ENCODE measurements around the gene OR4D1. TPM values are rescaled to one million over a fixed set of nuclear protein-coding genes. Genes with fewer than 3 reads are reported as not detected.

OR4D1 gene
- total RNA-seq, 6 experiments from 2014 or later, result not detected

- Mint-ChIP-seq H3K9me3 (no peaks in the 10 kb centered on the region), H3K27me3 (ENCODE audit: insufficient read depth) (peaks cover 29% of the 10 kb centered on the region), H3K27ac (no peak overlapping the region), H3K36me3 (ENCODE audit: low read depth) (no peaks in the 10 kb centered on the region), H3K4me1 (ENCODE audit: low read depth) (peaks cover 16% of the 10 kb centered on the region), H3K4me3 (no peak overlapping the region)
- no peak for DNase-seq
- no peak for TF ChIP-seq CTCF (IDR thresholded peaks at IDR 0.05)
Measured at GRCh38 chr17:58187063-58187462, 38.9 kb downstream of the OR4D1 start.

GRCh38 chr17:58187675-58188074 lies 39.5 kb downstream of the OR4D1 start:
- Mint-ChIP-seq H3K4me3 (no peak overlapping the region), H3K27me3 (ENCODE audit: insufficient read depth) (peaks cover 29% of the 10 kb centered on the region), H3K36me3 (ENCODE audit: low read depth) (no peaks in the 10 kb centered on the region), H3K4me1 (ENCODE audit: low read depth) (peaks cover 16% of the 10 kb centered on the region), H3K27ac (no peak overlapping the region), H3K9me3 (no peaks in the 10 kb centered on the region)
- DNase-seq, result no peak
- TF ChIP-seq CTCF (IDR thresholded peaks at IDR 0.05), result no peak

GRCh38 chr17:58189436-58190146 lies 41.4 kb downstream of the OR4D1 start:
- Mint-ChIP-seq H3K4me1 (ENCODE audit: low read depth) (peaks cover 11% of the 10 kb centered on the region), H3K27me3 (ENCODE audit: insufficient read depth) (peaks cover 36% of the 10 kb centered on the region), H3K4me3 (peak overlapping the region; percentile 55), H3K36me3 (ENCODE audit: low read depth) (no peaks in the 10 kb centered on the region), H3K27ac (no peak overlapping the region), H3K9me3 (no peaks in the 10 kb centered on the region)
- TF ChIP-seq CTCF (IDR thresholded peaks at IDR 0.05), result peak; percentile 35; the same call in 1 of the 2 replicates
- DNase-seq, result peak; percentile 85

- Mint-ChIP-seq H3K9me3 (no peaks in the 10 kb centered on the region), H3K36me3 (ENCODE audit: low read depth) (no peaks in the 10 kb centered on the region)
Measured at GRCh38 chr17:58191241-58191896, 43.2 kb downstream of the OR4D1 start.

GRCh38 chr17:58192612-58193011 lies 44.4 kb downstream of the OR4D1 start, which contains the start of gene EPX:
Gene EPX (plus strand): TSS chr17:58192726. CDS start chr17:58192847, 121 bp downstream.
- Mint-ChIP-seq H3K4me1 (ENCODE audit: low read depth) (peaks cover 10% of the 10 kb centered on the region), H3K4me3 (no peak within 1 kb of the TSS), H3K27me3 (ENCODE audit: insufficient read depth) (peaks cover 30% of the 10 kb centered on the region), H3K9me3 (no peaks in the 10 kb centered on the region), H3K27ac (no peak within 1 kb of the TSS), H3K36me3 (ENCODE audit: low read depth) (no peaks in the 10 kb centered on the region)
- TF ChIP-seq CTCF (IDR thresholded peaks at IDR 0.05), result no peak
- no peak for DNase-seq

More at GRCh38 chr17:58191241-58191896, 43.2 kb downstream of the OR4D1 start:
- Mint-ChIP-seq H3K27ac (no peak overlapping the region), H3K4me3 (no peak overlapping the region), H3K4me1 (ENCODE audit: low read depth) (peaks cover 10% of the 10 kb centered on the region), H3K27me3 (ENCODE audit: insufficient read depth) (peaks cover 30% of the 10 kb centered on the region)
- no peak for TF ChIP-seq CTCF (IDR thresholded peaks at IDR 0.05)
- DNase-seq, result no peak
